Measurements from ENCODE around the gene ABCF2.

Gene ABCF2

DNA sequence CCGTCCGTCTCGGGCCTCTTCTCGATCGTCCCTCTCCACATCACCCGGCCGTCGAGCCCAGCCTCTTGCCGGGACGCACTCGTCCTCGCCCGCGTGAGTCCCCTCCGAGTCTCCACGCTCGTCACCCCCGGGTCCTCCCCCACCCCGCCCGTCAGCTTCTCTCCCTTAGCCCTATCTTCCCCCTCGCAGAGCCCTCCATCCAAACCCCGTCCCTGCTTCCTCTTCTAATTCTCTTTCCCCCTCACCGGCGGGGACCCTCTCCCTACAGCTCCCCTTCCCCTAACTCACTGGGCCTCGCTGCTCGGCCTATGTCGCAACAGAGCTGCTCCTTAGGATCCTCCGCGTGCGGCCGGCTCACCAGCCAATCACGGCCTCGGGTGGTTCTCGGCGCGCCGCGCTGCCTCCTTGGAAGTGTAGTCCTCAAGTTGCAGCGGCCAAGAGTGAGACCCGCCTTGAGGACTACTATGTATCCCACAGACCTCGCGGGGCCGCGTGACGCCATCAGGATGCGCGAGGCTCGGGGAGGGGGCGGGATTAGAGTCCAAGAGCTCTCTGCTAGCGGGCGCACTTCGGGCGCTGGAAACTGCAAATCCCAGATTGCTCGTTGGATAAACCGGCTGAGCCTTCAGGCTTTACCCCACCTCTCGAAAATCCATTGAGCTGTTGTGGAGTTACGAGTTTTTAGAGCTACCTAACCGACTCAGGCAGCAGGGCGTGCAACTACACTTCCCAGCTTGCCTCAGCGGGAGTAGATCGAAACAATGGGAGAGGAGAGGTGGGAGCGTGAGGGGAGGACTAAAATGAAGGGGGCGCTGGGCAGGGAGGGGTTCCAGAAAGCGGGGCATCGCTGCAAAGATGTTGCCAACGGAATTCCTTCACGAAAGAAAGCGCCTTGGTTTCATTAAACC, at the start of gene ABCF2:
ABCF2 (minus strand) TSS at position 331 of the 908 bp plus-strand sequence. CDS start 747 bp downstream, outside the sequence.
- peak; percentile 87 for FAIRE-seq

- no peak for FAIRE-seq
Observed at GRCh38 chr7:151275813-151276577, 49.0 kb upstream of the ABCF2 start.

- FAIRE-seq, result no peak
Observed at GRCh38 chr7:151274936-151275812, 48.2 kb upstream of the ABCF2 start.

DNA sequence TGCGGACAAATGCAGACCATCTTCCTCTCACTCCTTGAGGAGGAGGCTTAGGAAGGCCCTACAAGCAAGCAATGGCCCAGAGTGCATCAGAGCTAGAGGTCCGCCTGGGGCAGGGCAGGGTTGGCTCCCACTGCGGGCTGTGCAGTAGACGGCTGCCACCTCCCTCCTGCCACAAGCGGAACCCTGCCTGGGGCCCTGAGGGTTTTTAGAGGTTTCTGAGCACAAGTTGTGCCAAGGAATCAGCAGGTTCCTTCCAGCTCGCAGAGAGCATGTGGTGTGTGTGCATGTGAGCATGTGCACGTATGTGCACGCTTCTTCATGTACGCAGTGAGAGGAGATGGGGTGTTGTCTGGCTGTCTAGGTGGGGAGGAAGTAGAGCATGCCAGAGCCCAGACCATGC, 47.4 kb upstream of the ABCF2 start:
- FAIRE-seq, result no peak

DNA sequence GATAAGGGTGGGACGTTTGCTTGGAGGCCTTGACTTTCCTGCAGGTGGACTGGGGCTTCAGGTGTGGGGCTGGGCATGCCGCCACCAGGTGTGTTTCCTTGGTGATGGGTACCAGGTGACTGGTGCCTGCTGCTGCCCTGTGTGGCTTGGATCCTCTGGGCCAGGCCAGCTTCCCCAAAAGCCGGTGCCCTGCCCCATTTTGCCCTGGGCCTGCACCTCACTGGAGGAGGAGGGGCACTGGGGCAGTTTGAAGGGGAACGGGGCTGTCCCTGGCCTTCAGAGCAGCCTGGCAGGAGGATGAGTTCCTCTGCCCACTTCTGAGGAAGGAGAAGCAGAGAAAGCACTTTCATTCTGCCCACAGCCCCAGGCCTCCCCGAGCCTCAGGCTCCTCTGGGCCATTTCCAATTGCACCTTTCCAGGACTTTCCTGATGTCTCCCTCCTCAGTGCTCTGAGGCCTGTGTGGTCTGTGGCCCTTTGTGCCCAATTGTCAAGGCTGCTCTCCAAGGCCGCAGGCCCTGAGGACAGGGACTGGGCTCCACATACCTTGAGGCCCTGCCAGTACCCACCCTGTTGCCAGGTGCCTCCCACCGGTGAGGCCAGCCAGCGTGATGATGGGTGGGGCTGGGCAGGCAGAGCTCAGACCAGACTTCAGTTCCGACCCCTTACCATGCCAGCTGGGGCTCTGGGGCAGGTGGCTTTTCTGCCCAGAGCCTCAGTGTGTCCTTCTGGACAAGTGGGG, 46.8 kb upstream of the ABCF2 start:
- FAIRE-seq, result no peak

DNA sequence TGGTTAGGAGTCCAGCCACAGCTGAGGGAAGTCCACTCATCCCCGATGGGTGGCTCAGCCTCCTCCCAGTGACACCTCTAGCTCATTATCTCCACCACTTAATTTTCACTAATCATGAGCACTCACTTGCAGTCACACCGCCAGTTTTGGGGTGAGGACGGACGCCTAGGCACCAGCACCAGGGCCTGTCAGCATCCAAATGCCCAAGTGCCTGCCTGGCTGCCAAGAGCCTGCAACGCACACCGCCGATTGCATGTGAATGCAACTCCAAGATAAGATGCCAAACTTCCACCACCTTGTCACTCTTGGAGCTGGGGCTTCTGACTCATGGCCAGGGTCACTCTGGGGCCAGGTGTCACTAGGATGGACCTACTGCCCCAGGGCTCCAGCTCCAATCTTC, 45.9 kb upstream of the ABCF2 start:
- no peak for FAIRE-seq

DNA sequence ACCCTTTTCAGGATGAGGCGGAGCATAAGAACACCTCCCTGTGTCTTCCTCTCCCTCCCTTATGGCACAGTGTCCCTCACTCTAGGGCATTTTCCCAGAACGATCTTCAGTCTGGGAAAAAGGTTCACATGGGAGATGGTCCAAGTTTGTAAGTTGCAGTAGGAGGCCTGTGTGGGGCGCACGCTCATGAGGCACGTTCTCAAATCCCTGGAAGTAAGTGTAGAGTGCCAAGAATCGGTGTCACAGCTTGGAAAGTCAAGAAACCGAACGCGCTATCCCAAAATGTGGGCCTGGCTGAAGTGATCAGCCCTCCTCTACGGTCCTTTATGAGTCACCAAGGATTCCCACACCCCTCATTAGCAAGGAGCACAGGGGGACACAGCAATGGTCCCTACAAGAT, 45.4 kb upstream of the ABCF2 start:
- no peak for FAIRE-seq

DNA sequence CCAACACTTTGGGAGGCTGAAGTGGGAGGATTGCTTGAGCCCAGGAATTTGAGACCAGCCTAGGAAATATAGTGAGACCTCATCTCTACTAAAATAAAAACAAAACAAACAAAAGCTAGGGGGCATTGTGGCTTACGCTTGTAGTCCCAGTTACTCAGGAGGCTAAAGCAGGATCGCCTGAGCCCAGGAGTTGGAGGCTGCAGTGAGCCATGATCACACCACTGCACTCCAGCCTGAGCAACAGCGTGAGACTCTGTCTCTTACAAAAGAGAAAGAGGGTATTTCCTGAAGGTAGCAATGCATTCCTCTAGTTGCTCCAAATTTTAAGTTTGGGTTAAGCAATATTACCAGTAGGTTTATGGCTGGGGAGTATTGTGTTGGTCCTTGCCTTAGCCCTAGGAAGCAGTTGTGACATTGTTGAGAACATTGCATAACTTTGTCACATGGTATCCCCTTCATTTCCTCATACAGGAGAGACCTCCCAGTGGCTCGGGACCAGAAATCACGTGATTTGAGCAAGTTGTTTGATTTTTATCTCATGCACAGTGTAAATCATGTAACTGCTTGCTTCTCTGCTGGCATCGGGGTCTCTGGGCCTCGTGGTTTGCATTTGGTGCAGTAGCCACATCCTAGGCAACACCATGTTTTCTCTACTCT, 44.8 kb upstream of the ABCF2 start:
- FAIRE-seq, result no peak

DNA sequence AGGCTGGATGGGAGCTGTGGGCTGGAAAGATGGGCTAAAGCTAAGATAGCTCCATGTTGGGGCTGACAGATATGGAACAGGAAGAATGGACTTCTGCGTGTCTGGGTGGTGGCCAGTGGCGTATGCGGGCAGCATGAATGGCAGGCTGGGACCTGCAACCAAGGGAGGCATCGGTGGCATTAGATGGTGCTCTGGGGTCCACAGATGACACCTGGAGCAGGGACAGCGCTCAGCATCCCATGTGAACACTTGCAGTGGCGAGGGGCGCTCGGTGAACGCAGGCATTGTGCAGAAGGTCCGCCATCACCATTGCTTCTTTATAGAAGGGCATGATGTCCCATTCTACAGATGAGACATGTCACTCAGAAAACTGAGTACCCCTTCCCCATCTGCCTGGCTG, 42.5 kb upstream of the ABCF2 start:
- FAIRE-seq, result no peak

- no peak for FAIRE-seq
Observed at GRCh38 chr7:151265351-151265931, 38.4 kb upstream of the ABCF2 start.

DNA sequence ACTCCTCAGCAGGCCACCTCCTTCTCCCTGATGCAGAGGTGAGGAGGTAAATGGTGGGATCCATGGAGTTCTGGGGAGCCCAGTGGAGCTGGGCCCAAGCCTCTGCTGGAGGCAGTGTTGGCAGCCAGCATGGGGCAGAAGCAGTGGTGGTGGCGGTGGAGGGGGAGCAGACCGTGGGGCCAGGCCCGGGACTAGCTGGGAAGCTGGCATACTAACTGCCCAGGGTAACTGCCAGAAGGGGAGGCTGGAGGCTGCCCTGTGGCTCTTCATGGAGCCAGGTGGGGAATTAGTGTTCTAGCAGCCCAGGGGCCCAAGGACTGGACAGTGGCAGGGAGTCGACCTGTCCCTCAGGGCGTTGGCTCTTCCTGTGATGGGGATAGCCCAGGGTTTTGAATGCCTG, 37.6 kb upstream of the ABCF2 start:
- no peak for FAIRE-seq

DNA sequence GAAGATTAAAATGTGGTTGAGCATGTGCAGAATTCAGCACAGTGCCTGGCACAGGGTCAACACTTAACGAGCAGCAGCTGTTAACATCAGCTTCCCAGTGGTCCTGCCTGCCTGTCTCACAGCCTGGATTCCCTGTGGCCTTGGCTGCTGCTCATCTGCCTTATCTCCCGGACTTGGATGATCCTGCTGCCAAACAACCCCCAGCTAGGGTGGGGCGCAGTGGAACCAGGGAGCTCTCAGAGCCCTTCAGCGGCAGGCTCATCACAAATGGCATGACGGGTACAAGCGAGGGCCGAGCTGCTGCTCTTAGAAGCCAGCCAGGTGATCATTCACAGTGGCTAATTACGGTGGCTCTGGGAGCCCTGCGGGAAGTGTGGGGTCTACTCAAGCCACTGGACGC, 34.5 kb upstream of the ABCF2 start:
- FAIRE-seq, result no peak

DNA sequence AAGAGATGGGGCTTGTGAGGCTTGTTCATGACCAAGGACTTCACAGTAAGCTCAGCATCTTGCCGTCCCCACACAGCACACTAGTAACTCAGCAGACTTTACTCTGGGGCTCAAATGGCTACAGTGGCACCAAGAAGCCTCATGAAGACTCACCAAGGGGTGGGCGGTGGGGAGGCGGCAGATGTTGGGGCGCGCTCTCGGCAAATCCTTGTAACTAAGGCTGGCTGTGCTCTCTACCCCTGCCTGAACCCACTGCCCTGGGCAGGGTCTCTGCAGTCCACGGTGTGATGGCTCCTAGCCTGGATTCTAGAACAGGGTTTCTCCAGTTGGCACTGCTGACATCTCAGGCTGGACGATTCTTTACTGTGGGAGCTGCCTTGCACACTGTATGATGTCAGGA, 33.9 kb upstream of the ABCF2 start:
- FAIRE-seq, result no peak

- no peak for FAIRE-seq
Observed at GRCh38 chr7:151260471-151260870, 33.5 kb upstream of the ABCF2 start.

- FAIRE-seq, result no peak
Observed at GRCh38 chr7:151257990-151258389, 31.0 kb upstream of the ABCF2 start.

GRCh38 chr7:151256410-151257045, 29.5 kb upstream of the ABCF2 start:
- no peak for FAIRE-seq

GRCh38 chr7:151255390-151255789, 28.4 kb upstream of the ABCF2 start:
- no peak for FAIRE-seq

DNA sequence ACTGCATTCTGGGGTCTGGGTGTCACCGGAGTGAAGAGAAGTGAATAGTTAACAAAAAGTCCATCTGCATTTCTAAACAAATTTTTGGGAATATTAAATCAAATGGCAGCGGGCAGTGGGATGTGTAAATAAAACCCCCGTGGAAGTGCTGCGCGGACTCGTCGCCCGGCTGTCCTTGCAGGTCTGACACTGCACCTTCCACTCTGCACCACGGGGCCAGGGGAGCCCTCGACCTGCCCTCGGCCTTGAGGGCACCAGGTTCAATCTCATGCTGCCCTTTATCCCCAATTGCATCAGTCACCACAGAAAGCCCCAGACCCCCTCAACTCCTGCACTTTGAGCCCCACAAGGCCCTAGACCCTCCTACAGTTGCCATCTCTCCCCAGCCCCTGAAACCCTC, 27.8 kb upstream of the ABCF2 start:
- FAIRE-seq, result no peak

GRCh38 chr7:151254316-151254715, 27.3 kb upstream of the ABCF2 start:
- FAIRE-seq, result no peak

DNA sequence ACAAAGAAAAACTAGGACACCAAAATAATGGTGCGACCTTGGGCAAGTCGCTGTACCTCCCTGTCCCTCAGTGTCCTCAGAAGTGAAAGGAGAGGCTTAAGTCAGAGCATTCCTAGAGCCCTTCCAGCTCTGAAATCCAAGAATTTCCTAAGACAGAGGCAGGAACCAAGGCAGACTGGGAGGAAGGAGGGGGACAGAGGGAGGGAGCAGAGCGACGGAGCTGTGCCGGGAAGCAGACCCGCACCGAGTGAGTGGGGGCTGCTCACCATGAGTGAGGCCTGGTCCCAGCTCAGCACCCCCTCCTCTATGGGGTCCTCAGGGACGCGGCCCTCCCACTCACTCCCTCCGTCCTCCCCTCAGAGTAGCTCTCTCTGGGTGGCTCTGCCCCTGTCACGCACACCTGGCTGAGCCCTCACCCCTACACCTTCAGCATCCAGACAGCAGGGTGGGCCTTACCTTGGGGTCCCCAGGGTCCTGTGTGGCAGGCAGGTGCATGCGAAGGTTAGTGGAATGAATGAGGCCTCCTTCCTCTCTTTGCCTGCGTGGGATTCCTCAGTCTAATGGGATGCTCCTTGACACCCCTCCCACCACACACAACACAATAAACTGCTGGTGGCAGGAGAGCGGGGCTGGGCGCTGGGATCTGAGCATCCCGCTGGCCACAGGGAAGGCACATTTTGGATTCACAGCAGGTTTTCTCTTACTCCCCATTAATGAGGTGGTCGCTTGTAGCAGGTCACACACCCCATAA, 26.1 kb upstream of the ABCF2 start:
- FAIRE-seq, result no peak
